IPS DF 4.7 (cell line): ENCODE measurements around the gene BCL2L11.
"Not testable (repeated sequence)": the region's sequence is repeated elsewhere in the genome, so short reads cannot be mapped to it uniquely, and the experiment has no call there.

Experiments
- DNase-seq: peaks from one replicate; pipeline ENCODE4 v3.0.0-alpha.2; 2013; ENCODE audit warnings: low spot score; ENCODE audit errors: extremely low read depth

The BCL2L11 gene

GRCh38 chr2:111120253-111121027 is at the start of gene BCL2L11:
Gene BCL2L11 (plus strand): TSS chr2:111120914. CDS start chr2:111123746, 2,832 bp downstream.
- DNase-seq: no peak

- DNase-seq: no peak
Measured at GRCh38 chr2:111071600-111072171, 49.0 kb upstream of the BCL2L11 start.

- DNase-seq: no peak
Measured at GRCh38 chr2:111072220-111072871, 48.4 kb upstream of the BCL2L11 start.

GRCh38 chr2:111082659-111083058 is 38.1 kb upstream of the BCL2L11 start:
- not testable (repeated sequence) for DNase-seq

- DNase-seq: no peak
Measured at GRCh38 chr2:111091811-111092211, 28.9 kb upstream of the BCL2L11 start.

GRCh38 chr2:111094691-111095090 is 26.0 kb upstream of the BCL2L11 start:
- no peak for DNase-seq

GRCh38 chr2:111095434-111095833 is 25.3 kb upstream of the BCL2L11 start:
- DNase-seq: no peak

GRCh38 chr2:111099402-111099801 is 21.3 kb upstream of the BCL2L11 start:
- no peak for DNase-seq

- DNase-seq: no peak
Measured at GRCh38 chr2:111100087-111100764, 20.5 kb upstream of the BCL2L11 start.

GRCh38 chr2:111100765-111101162 is 19.9 kb upstream of the BCL2L11 start:
- no peak for DNase-seq

GRCh38 chr2:111101592-111101991 is 19.1 kb upstream of the BCL2L11 start:
- DNase-seq: no peak

- DNase-seq: no peak
Measured at GRCh38 chr2:111102216-111102615, 18.5 kb upstream of the BCL2L11 start.

- DNase-seq: no peak
Measured at GRCh38 chr2:111105926-111106325, 14.8 kb upstream of the BCL2L11 start.

GRCh38 chr2:111106706-111107105 is 14.0 kb upstream of the BCL2L11 start:
- DNase-seq: no peak

- no peak for DNase-seq
Measured at GRCh38 chr2:111108745-111109271, 11.9 kb upstream of the BCL2L11 start.

GRCh38 chr2:111111101-111111755 is 9.5 kb upstream of the BCL2L11 start:
- no peak for DNase-seq

GRCh38 chr2:111113838-111114237 is 6.9 kb upstream of the BCL2L11 start:
- DNase-seq: no peak

GRCh38 chr2:111116011-111116746 is 4.5 kb upstream of the BCL2L11 start:
- DNase-seq: no peak

GRCh38 chr2:111116843-111117597 is 3.7 kb upstream of the BCL2L11 start:
- no peak for DNase-seq
